ENCODE measurements around the gene FOXO3. TPM values are rescaled to one million over a fixed set of nuclear protein-coding genes. Genes with fewer than 3 reads are reported as not detected.

FOXO3 gene
- total and polyA plus RNA-seq, 2 of the 8 experiments (the other 6 are each of a cell fraction or from before 2014, with no cell fraction given): 13.1 to 19.3 TPM

DNA sequence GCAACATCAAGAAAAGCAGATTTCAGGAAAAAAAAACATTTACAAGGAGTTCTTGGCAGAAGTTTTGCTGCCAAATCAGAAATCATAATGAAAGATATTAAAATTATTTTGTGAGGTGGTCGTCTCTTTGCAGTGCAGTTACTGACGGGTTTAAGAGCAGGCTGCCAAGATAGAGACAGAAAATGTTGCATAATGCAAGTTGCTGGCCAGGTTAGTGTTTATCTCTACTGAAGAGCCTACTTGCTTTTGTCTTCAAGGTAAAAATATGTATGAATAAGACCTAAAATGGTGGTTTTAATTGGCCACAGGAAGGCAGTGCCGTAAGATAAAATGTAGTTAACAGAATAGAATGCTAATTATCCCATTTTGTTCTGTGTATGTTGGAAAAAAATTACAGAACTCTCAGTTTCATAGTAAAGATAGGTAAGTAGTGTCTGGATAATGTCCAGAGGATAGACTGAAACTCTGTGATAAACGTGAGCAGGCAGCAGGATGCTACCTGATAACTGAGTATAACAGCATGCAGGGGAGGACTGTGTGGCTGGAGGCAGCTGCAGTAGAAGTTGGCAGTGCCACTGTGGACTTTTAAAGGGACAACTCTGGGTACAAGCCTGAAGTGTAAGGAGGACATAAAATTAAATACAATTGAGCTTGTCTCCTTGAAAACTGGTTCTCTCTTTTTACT is 13.9 kb downstream of the FOXO3 start (continued):
- no peak for TF ChIP-seq CREB1 (IDR thresholded peaks at IDR 0.05)
- TF ChIP-seq HDAC6 (IDR thresholded peaks at IDR 0.05; ENCODE audit: low read depth, low read length): no peak
